ENCODE measurements around the gene SEMA6B. TPM values are rescaled to one million over a fixed set of nuclear protein-coding genes. Genes with fewer than 3 reads are reported as not detected.

SEMA6B gene
- polyA plus RNA-seq, 1 experiment, result 0.66 TPM

DNA sequence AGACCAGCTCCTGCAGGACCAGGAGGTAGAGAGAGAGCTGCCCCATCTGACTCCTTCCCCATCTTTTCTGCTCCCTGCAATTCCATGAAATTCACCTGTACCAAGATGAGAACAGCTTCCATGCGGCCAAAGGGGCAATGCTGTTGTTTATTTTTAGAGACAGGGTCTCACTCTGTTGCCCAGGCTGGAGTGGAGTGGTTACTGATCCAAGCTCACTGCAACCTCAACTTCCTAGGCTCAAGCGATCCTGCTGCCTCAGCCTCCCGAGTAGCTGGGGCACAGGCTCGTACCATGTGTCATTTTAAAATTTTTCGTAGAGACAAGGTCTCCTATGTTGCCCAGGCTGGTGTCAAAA, 37.6 kb downstream of the SEMA6B start:
- Histone ChIP-seq H3K9me3 (ENCODE audit: control insufficient read depth, insufficient read depth, low read length) (no peaks in the 10 kb centered on the region; the same call in 1 of the 2 replicates), H3K27me3 (ENCODE audit: control insufficient read depth, insufficient read depth, low read length) (peaks cover 4% of the 10 kb centered on the region), H3K4me3 (ENCODE audit: low read depth, low read length) (no peak overlapping the region), H3K27ac (ENCODE audit: low read depth, low read length) (no peak overlapping the region)
- no peak for DNase-seq (ENCODE audit: low read depth, low spot score)
- ChIA-PET POLR2A (interaction anchor here (0.6 kb wide), 1 partner anchor 70 kb away, joined by 3 read pairs; no protein-coding TSS in a partner anchor), CTCF (interaction anchor here (0.5 to 1.6 kb wide), 2 partner anchors 113 to 114 kb away, joined by 3 to 7 read pairs; no protein-coding TSS in a partner anchor)
- no peak for TF ChIP-seq CTCF (IDR thresholded peaks at IDR 0.05; ENCODE audit: low read depth, low read length)

DNA sequence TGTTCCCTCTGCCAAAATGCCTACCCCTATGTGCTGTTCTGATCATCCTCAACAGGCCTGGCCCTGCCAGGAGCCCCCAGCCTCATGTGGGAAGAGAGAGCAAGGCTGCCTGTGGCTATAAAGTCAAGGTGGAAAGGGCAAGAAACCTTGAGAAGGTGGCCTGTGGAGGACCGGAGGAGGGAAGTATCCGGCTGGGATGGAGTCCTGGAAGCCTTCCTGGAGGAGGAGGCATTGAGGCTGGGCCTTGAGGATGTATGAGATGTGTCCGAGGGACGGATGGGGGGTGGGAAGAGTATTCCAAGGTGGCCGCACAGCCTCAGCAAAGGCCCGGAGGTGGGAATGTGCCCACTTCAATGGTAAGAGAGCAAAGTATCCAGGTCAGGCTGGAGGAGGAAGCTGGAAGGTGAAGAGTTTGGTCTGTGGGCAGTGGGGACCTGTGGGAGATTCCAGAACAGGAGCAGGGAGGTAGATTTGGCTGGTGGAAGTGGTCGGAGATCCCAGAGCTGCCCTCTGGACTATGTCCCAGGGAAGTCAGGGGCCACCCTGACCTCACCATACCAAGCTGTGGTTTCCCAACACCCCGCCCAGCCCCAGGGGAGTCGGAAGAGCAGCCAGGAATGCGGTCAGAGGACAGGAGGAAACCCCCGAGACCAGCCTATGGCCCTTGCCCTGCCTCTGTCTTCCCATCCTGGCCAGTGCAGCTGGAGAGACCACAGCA, 38.2 kb downstream of the SEMA6B start:
- no peaks in the 10 kb centered on the region; the same call in 1 of the 2 replicates for H3K9me3 ChIP-seq (ENCODE audit: control insufficient read depth, insufficient read depth, low read length)
- TF ChIP-seq CTCF (IDR thresholded peaks at IDR 0.05; ENCODE audit: low read depth, low read length), result no peak
- no peak for DNase-seq (ENCODE audit: low read depth, low spot score)
- ChIA-PET CTCF (interaction anchor here (0.5 to 1.6 kb wide), 2 partner anchors 113 to 115 kb away, joined by 3 to 7 read pairs; no protein-coding TSS in a partner anchor), POLR2A (interaction anchor here (0.6 kb wide), 1 partner anchor 69 kb away, joined by 3 read pairs; no protein-coding TSS in a partner anchor)
- peaks cover 4% of the 10 kb centered on the region for H3K27me3 ChIP-seq (ENCODE audit: control insufficient read depth, insufficient read depth, low read length)
- H3K4me3 ChIP-seq (ENCODE audit: low read depth, low read length), result no peak overlapping the region
- H3K27ac ChIP-seq (ENCODE audit: low read depth, low read length), result no peak overlapping the region

DNA sequence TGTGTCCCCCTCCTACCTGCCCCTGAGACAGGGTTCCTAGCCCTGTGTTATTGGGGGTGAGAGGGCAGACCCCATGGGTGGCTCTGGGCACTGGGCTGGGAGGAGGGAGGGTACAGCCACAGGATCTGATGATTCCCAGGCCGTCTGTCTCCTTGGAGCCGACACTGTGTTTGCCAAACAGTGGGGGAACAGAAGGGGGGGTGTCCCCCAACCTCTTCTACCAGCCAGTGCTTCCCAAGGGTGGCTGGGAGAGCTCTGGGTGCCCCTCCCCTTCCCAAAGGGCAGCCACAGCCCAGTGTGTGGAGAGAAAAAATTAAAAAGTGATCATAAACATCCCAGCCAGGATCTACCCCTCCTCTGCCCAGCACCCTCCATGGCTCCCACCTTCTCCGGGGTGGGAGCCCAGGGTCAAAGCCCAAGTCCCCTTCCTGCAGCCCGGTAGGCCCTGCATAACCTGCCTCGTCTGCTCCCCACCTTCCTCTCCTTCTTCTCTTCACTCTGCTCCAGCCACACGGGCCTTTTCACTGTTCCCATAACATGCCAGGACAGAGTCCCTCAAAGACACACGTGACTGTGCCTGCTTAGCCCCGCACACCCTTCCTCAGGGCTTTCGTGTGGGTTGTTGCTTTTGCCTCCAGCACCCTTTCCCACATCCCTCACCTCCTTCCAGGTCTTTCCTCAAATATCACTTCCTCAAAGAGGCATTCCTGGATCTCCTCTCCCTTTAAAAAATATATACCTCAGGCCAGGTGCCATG, 39.8 kb downstream of the SEMA6B start:
- CTCF ChIA-PET, result no interaction called here
- no peak for TF ChIP-seq CTCF (IDR thresholded peaks at IDR 0.05; ENCODE audit: low read depth, low read length)
- DNase-seq (ENCODE audit: low read depth, low spot score), result no peak

DNA sequence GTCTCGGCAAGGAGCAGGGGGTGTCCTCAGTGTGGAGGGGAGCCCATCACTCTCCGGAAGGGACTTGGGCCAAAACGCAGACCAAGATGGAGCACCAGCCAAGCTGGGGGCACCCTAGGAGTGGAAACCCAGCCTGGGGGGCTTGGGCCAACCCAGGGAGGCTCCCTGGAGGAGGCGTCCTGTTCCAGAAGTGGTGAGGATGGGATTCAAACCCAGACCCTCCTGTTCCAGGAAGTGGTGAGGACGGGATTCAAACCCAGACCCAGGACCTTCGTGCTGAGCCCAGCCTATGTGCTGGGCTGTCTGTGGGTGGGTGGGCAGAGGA, 40.4 kb downstream of the SEMA6B start:
- ChIA-PET CTCF (no interaction called here), POLR2A (no interaction called here)
- DNase-seq (ENCODE audit: low read depth, low spot score), result no peak
- H3K9me3 ChIP-seq (ENCODE audit: control insufficient read depth, insufficient read depth, low read length), result no peaks in the 10 kb centered on the region
- peaks cover 4% of the 10 kb centered on the region for H3K27me3 ChIP-seq (ENCODE audit: control insufficient read depth, insufficient read depth, low read length)
- no peak overlapping the region for H3K27ac ChIP-seq (ENCODE audit: low read depth, low read length)
- no peak for TF ChIP-seq CTCF (IDR thresholded peaks at IDR 0.05; ENCODE audit: low read depth, low read length)
- no peak overlapping the region for H3K4me3 ChIP-seq (ENCODE audit: low read depth, low read length)

More for the DNA sequence above, 39.8 kb downstream of the SEMA6B start:
- Histone ChIP-seq H3K27ac (ENCODE audit: low read depth, low read length) (no peak overlapping the region), H3K4me3 (ENCODE audit: low read depth, low read length) (no peak overlapping the region), H3K27me3 (ENCODE audit: control insufficient read depth, insufficient read depth, low read length) (peaks cover 4% of the 10 kb centered on the region), H3K9me3 (ENCODE audit: control insufficient read depth, insufficient read depth, low read length) (no peaks in the 10 kb centered on the region; the same call in 1 of the 2 replicates)
- POLR2A ChIA-PET, result no interaction called here

Measured in AG04450 (cell line).